K562 (cell line): ENCODE data around the gene SPATS2. TPM values are rescaled to one million over a fixed set of nuclear protein-coding genes. Genes with fewer than 3 reads are reported as not detected.
A peak's percentile ranks its signal among the peaks of the same experiment; 100 is the strongest.

ENCODE experiments used
- CHD7 ChIP-seq: fragments of 200-600 bp; sonication (generic); IDR thresholded peaks from one replicate; pipeline ENCODE4 v1.6.1; 2012; ENCODE audit warnings: mild to moderate bottlenecking, low read depth, low read length, inconsistent platforms
- HDAC6 ChIP-seq: IDR thresholded peaks from 2 replicates; pipeline ENCODE4 v1.6.1; 2012; ENCODE audit warnings: low read depth, mild to moderate bottlenecking, control low read depth, inconsistent platforms, low read length, moderate library complexity
- HNRNPH1 ChIP-seq: fragments of 200-400 bp; formaldehyde crosslinking; optimal IDR thresholded peaks from 2 replicates; pipeline ENCODE3; 2017; ENCODE audit warnings: low read depth, mild to moderate bottlenecking, low read length, moderate library complexity
- NKRF ChIP-seq: fragments of 450-650 bp; IDR thresholded peaks from 2 replicates; pipeline ENCODE4 v1.6.1; 2016; ENCODE audit warnings: borderline replicate concordance
- TRIM25 ChIP-seq: fragments of 450-650 bp; IDR thresholded peaks from 2 replicates; pipeline ENCODE4 v1.7.0; 2016; ENCODE audit warnings: borderline replicate concordance
- ZBTB43 ChIP-seq: sonication (generic); formaldehyde crosslinking; IDR thresholded peaks from 2 replicates; pipeline ENCODE4 v1.8.0; 2023; ENCODE audit warnings: mild to moderate bottlenecking, missing genetic modification reagents
- ZNF668 ChIP-seq: fragments of 250-450 bp; sonication (Bioruptor Pico); IDR thresholded peaks from 2 replicates; pipeline ENCODE4 v1.8.0; 2022; ENCODE audit warnings: mild to moderate bottlenecking, inconsistent platforms
- polyA plus RNA-seq, 8 experiments: library from polyadenylated mRNA; depleted of rRNA in 4 of 8; stranded (reverse) in 5 of 8; unstranded in 3 of 8; fragments of >200 nt; fragmentation: Nextera tagmentation in 2 of 8; fragmentation: Illumina TruSeq in 1 of 8; extraction: Ambion mirVana in 2 of 8; extraction: Trizol in 1 of 8; gene quantifications; 2 replicates each; pipeline versions ENCODE4 v1.2.1 to v1.2.3, GENCODE V29; 2011 to 2014; ENCODE audit warnings: inconsistent platforms in 1 of 8, missing spikeins in 1 of 8
- total RNA-seq, 7 experiments: library from RNA; depleted of rRNA in 6 of 7; stranded (reverse); fragments of >200 nt in 6 of 7; fragmentation: Illumina TruSeq in 2 of 7; extraction: Trizol in 2 of 7; gene quantifications; 2 replicates each; pipeline versions ENCODE4 v1.2.1 to v1.2.3, GENCODE V29; 2011 to 2021; ENCODE audit warnings: low replicate concordance in 1 of 7

The SPATS2 gene
- total and polyA plus RNA-seq, 9 of the 15 experiments (the other 6 are each of a cell fraction or from before 2014, with no cell fraction given) = 5.4 to 48.2 (median 17.5) TPM

- TF ChIP-seq NKRF = 0 out of 2 replicates have a peak, but pooled peaks have one; percentile 10
- TF ChIP-seq HNRNPH1 = no peak
- TF ChIP-seq HDAC6 = no peak
- TF ChIP-seq TRIM25 = 0 out of 2 replicates have a peak, but pooled peaks have one; percentile 12
- no peak for TF ChIP-seq ZNF668 (CRISPR knock-in tag)
- no peak for TF ChIP-seq ZBTB43
- no peak for TF ChIP-seq CHD7
These were observed 43.7 kb upstream of the SPATS2 start (continued) for GRCh38 chr12:49323524-49324097.
